NK-92 treated with Interleukin-12 subunit alpha and Interleukin-12 subunit beta, amount 100 ng/mL, for 24 hours (cell line): ENCODE measurements around the gene CPEB1.
"Not testable (repeated sequence)": the region's sequence is repeated elsewhere in the genome, so short reads cannot be mapped to it uniquely, and the experiment has no call there.

Experiments
- DNase-seq: peaks from one replicate; lab custom pipeline; 2025; lab: John Stamatoyannopoulos, UW

Gene CPEB1

GRCh38 chr15:82513587-82513986, 133.6 kb downstream of the CPEB1 start:
- DNase-seq: not testable (repeated sequence)

DNA sequence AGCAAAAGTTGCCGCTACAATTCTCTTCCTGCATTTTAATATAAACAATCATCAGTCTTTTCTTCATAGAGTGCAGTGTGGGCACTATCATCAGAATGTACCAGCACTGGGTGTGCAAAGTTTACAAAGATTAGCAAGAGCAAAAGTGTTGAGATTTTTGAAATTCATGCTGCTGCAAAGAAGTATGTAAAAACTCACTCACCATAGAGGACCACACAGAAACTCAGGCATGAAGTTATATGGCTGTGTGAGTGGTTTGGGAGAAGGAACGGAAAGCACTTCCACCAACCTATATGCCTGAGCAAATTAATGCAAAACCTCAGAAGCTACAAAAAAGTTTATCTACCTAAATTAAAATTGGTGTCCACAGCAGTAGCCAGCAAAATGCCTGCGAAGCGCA, 139.5 kb downstream of the CPEB1 start:
- not testable (repeated sequence) for DNase-seq

DNA sequence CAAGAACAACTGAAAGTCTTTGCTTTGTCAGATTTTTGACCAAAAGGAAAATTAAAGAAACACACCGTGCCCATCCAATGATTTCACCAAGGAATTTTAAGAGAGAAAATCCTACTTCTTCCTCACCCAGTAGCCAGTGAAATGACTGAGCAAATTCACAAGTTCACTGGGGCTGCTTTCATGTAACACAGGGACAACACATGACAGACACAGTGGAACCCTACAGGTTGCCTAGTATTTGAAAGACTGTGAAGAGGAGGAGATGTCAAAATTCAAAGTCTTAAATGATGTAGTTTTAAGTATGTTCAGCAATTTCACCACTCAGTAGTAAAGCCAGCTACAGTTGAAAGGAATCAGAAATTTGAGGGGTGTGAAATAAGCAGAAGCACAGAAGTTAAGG, 140.1 kb downstream of the CPEB1 start:
- DNase-seq: not testable (repeated sequence)

- DNase-seq: not testable (repeated sequence)
Observed at GRCh38 chr15:82505842-82506241, 141.3 kb downstream of the CPEB1 start.

DNA sequence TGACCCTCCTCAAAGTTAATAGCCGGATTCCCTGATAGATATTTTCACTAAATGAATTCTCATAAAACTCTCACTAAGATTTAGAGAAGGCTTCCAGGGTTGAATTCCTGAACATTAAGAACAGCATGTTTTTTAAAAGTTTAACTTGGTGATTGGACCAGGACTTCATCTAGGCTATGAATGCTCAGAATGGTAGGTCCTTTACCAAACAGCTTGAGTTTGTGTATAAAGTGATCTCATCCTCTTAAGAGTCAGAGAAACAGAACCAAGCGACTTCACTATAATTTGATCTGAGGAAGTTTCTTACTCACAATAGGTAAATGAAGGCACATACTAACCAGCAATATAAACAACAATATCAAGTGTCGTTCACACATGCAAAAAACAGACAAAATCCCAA, 143.1 kb downstream of the CPEB1 start:
- not testable (repeated sequence) for DNase-seq

- DNase-seq: not testable (repeated sequence)
Observed at GRCh38 chr15:82502700-82503339, 144.3 kb downstream of the CPEB1 start.

- not testable (repeated sequence) for DNase-seq
Observed at GRCh38 chr15:82500772-82501171, 146.4 kb downstream of the CPEB1 start.

DNA sequence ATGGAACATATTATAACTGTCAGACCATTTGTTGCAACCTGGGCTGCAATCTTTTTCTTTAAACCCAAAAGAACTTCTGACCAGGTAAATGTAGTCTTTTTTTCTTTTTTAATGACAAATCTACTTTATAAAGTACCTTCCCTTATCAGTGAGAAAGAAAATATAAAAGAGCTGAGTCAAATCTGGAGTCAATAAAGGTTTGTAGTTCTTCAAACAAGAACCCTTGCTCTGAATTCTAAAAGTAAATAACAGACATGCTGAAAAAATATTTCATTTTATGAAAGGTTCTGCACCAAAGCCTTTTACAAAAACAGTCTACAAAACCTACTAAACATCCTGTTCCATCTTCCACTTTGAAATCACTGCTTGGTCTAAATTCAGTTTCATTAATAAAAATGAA, 149.2 kb downstream of the CPEB1 start:
- DNase-seq: not testable (repeated sequence)
